ENCODE measurements around the gene ACBD7. TPM values are rescaled to one million over a fixed set of nuclear protein-coding genes. Genes with fewer than 3 reads are reported as not detected.

ACBD7 gene
- total RNA-seq, 1 experiment from 2014 or later: 0.39 TPM

DNA sequence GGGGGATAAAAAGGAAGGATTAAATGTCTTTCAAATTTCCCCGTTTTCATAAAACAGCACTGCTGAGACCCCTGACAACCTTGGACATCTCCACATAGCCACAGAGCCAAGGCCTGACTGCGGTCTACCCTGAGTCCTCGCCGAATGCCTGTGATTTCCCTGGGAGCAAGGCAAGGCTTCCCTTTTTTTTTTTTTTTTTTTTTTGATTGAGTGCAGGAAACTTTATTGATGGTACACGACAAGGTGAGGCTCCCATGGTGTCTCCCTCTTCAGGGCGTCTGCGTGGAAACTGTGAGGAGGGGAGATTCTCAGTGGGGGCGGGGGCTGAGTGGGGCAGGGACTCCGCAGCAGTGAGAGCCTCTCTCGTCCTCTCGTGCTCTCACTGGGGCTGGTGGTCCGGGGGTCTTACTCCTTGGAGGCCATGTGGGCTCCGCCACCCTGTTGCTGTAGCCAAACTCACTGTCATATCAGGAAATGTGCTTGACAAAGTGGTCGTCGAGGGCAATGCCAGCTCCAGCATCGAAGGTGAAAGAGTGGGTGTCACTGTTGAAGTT, 4.4 kb upstream of the ACBD7 start:
- no peak for DNase-seq (ENCODE audit: low read depth)

GRCh38 chr10:15091418-15091817, 2.8 kb upstream of the ACBD7 start:
- no peak for DNase-seq (ENCODE audit: low read depth)

- DNase-seq (ENCODE audit: low read depth): peak; percentile 91
These were observed 4.1 kb downstream of the ACBD7 start for GRCh38 chr10:15084502-15084922.

GRCh38 chr10:15083674-15084501, 4.7 kb downstream of the ACBD7 start:
- no peak for DNase-seq (ENCODE audit: low read depth)

DNA sequence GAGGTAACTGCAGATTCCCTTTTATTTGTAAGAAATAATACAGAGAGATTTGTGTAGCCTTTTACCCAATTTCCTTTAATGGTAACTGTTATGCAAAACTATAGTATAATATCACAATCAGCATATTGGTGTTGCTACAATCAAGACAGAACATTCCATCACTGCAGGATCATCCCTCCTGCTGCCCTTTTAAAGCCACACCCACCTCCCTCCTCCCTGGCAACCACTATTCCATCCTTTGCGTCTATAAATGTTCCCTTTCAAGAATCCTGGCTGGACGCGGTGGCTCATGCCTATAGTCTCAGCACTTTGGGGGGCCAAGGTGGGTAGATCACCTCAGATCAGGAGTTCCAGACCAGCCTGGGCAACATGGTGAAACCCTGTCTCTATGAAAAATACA, 13.2 kb downstream of the ACBD7 start:
- no peak for DNase-seq (ENCODE audit: low read depth)

- no peak for DNase-seq (ENCODE audit: low read depth)
These were observed 16.2 kb downstream of the ACBD7 start for GRCh38 chr10:15072358-15072757.

GRCh38 chr10:15069230-15069629, 19.3 kb downstream of the ACBD7 start:
- DNase-seq (ENCODE audit: low read depth): peak; percentile 5

GRCh38 chr10:15068802-15069201, 19.8 kb downstream of the ACBD7 start:
- peak; percentile 39 for DNase-seq (ENCODE audit: low read depth)

DNA sequence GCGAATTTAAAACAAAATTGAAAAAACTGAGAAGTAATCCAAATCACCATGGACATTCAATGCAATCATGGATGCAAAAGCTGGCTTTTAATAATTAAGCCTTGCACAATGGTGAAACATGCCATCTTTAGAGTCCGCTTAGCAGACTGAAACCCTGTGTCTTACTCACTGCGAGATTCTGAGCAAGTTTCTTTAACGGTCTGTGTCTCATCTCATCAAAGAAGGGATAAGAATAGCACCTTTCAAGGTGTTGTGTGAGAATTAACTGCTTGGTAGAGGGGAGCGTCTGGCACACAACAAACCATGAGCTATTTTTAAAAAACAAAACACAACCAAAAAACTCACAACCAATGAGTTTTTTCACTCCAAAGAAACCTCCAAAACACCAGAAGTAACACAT, 21.4 kb downstream of the ACBD7 start:
- no peak for DNase-seq (ENCODE audit: low read depth)

DNA sequence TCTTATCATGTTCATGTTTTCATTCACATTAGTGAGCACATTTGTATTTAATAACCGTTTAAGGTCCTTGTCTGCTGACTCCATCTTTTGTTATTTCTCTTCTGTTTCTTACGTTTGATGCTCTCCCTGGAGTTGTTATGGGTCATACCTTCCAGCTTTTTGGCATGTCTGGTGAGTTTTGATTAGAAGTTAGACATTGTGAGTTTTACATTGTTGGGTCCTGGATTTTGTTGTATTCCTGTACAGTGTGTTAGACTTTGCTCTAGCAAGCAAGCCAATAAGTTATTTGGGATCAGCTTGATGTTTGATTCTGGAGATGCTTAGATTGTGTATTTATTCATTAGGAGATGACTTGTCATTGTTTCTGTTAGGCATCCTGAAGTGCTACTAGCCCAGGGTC, 27.9 kb downstream of the ACBD7 start:
- no peak for DNase-seq (ENCODE audit: low read depth)

DNA sequence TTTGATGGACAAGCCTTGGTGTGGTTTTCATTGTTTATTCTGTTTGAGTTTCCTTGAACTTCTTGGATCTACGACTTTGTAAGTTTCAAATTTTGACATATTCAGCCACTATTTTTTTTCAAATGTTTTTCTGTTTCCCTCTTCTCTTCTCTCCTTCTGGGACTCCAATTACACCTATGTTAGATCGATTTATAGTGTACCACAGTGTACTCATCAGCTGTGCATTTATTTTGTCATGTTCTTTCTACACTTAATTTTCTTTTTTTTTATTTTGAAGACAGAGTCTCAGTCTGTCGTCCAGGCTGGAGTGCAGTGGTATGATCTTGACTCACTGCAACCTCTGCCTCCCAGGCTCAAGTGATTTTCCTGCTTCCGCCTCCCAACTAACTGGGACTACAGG, 28.7 kb downstream of the ACBD7 start:
- DNase-seq (ENCODE audit: low read depth): no peak

- DNase-seq (ENCODE audit: low read depth): no peak
These were observed 29.9 kb downstream of the ACBD7 start for GRCh38 chr10:15058689-15059088.

- no peak for DNase-seq (ENCODE audit: low read depth)
These were observed 35.5 kb downstream of the ACBD7 start for GRCh38 chr10:15053061-15053460.

DNA sequence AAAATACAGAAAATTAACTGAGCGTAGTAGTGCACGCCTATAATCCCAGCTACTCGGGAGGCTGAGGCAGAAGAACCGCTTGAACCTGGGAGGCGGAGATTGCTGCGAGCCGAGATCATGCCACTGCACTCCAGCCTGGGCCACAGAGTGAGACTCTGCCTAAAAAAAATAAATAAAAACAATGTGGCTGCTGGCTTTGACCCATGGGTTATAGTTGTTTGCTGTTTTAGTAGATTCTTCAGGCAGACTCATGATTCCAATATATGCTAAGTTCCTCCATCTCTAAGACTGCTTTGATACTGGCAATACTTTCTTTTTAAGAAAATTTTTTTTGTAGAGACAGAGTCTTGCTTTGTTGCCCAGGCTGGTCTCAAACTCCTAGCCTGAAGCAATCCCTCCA, 36.5 kb downstream of the ACBD7 start:
- no peak for DNase-seq (ENCODE audit: low read depth)

GRCh38 chr10:15049533-15049932, 39.0 kb downstream of the ACBD7 start:
- DNase-seq (ENCODE audit: low read depth): no peak

DNA sequence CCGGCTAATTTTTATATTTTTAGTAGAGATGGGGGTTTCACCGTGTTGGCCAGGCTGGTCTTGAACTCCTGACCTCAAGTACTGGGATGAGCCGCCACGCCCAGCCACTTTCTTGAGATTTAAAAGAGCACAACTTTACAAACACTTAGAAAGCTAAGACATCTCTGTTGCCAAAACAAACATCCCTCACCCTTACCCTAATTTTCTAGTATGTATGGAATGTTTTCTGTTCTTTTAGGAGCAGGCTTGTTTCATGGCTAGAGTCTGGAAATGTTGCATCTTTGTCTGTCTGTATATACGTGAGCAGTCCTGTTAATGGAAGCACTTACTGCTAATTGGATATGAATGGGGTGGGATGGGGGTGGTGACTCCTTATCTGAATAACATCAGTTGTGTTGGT, 42.0 kb downstream of the ACBD7 start:
- no peak for DNase-seq (ENCODE audit: low read depth)

DNA sequence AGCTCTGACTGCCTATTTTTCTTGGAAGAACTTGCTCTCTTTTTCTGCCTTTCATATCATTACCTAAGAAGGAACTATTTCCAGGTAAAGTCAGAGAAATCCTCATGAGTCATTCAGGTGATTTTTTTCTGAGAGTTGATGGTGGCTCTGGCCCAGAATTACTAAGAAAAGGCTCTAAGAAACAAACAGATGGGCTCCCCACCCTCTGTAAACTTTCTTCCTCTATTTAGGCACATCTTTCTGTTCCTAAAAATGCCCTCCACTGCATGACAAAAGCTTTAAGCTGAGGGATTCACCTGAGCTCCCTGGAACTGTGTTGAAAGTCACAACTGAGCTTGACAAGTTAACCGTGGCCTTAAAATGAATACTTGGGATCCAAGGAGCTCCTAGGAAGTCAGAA, 43.2 kb downstream of the ACBD7 start:
- DNase-seq (ENCODE audit: low read depth): no peak

DNA sequence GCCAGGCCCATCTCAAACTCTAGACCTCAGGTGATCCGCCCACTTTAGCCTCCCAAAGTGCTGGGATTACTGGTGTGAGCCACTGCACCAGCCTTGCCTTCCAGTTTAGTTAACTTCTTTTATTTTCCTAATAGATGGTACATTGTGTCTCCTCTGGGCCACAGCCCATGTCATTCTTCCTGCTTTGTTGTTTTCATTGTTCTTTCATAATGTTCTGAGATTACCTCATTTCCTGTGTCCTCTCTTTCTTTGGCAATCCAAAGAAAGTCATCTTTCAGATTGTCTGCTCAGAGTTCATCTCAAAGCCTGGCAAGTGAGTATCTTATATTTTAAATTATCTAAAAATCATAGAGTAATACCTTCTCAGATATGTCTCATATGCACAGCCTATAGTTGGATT, 44.9 kb downstream of the ACBD7 start, which contains the start of gene OLAH:
TSS of gene OLAH (plus strand) at position 270 of the 400 bp plus-strand sequence. CDS start 3,346 bp downstream, outside the sequence.
- peak; percentile 47 for DNase-seq (ENCODE audit: low read depth)

GRCh38 chr10:15038416-15038815, 50.2 kb downstream of the ACBD7 start:
- DNase-seq (ENCODE audit: low read depth): no peak

GRCh38 chr10:15037691-15038090, 50.9 kb downstream of the ACBD7 start:
- DNase-seq (ENCODE audit: low read depth): no peak

DNA sequence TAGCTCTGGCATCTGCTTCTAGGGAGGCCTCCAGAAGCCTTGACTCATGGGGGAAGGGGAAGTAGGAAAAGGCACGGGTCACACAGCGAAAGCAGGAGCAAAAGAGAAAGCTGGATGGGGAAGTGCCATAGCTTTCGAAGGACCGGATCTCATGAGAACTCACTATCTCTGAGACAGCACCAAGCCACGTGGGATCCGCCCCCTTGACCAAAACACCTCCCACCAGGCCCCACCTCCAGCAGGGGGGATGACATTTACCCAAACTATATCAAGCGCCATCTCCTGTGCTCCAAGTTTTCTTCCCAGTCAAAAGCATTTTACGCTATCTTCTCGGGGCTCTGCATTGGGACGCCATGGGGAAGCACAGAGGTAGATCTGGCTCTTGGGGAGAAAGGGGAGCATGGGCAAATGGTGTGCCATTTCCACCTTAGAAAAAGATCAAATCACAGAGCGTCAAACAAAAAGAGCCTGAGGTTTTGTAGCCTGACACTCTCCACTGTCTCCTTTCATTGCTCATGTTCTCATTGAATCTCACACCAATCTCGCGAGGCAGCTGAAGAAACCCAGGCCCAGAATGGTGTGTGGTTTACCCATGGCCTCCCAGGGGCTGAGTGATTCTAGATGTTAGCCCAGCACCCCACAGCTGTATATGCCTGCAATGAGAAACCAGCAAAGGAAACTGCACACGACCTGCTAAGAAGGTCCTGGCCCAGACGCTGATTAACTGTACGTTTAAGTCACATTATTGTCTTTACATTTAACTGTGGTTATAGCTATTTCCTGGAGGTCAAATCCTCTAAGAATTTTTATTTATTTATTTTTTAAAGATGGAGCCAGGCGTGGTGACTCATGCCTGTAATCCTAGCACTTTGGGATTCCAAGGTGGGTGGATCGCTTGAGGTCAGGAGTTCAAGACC, 52.9 kb downstream of the ACBD7 start:
- peak; percentile 77 for DNase-seq (ENCODE audit: low read depth)

- DNase-seq (ENCODE audit: low read depth): no peak
These were observed 60.8 kb downstream of the ACBD7 start for GRCh38 chr10:15027741-15028140.

Data from HT1080 (cell line).